H9 (cell line): Measurements from ENCODE around the gene CSMD2. TPM values are rescaled to one million over a fixed set of nuclear protein-coding genes. Genes with fewer than 3 reads are reported as not detected.

Experiments
- DNase-seq: peaks from one replicate; pipeline ENCODE4 v3.0.0-alpha.2; 2017
- H2AFZ ChIP-seq: one replicate; pipeline ENCODE4 v1.6.1; 2013; ENCODE audit warnings: mild to moderate bottlenecking, low read length, control low read depth, moderate library complexity
- H2AK5ac ChIP-seq: 2 replicates; pipeline ENCODE4 v1.6.1; 2013; ENCODE audit warnings: low read length, control low read depth, mixed read lengths; ENCODE audit not compliant: insufficient read length
- H2BK120ac ChIP-seq: one replicate; pipeline ENCODE4 v1.6.1; 2013; ENCODE audit warnings: low read depth, mild to moderate bottlenecking, low read length, control low read depth, inconsistent platforms; ENCODE audit not compliant: poor library complexity, severe bottlenecking
- H2BK12ac ChIP-seq: 2 replicates; pipeline ENCODE4 v1.6.1; 2013; ENCODE audit warnings: low read length, control low read depth, mixed read lengths, low read depth; ENCODE audit not compliant: insufficient read length
- H2BK15ac ChIP-seq: 2 replicates; pipeline ENCODE4 v1.6.1; 2013; ENCODE audit warnings: low read depth, low read length, control low read depth
- H2BK20ac ChIP-seq: one replicate; pipeline ENCODE4 v1.6.1; 2013; ENCODE audit warnings: low read depth, mild to moderate bottlenecking, low read length, control low read depth, inconsistent platforms; ENCODE audit not compliant: poor library complexity, severe bottlenecking
- H2BK5ac ChIP-seq: 2 replicates; pipeline ENCODE4 v1.6.1; 2013; ENCODE audit warnings: low read length, control low read depth, mixed read lengths; ENCODE audit not compliant: insufficient read length
- H3K14ac ChIP-seq: 2 replicates; pipeline ENCODE4 v1.6.1; 2013; ENCODE audit warnings: low read length, control low read depth; ENCODE audit not compliant: insufficient read depth
- H3K18ac ChIP-seq: 2 replicates; pipeline ENCODE4 v1.6.1; 2013; ENCODE audit warnings: low read depth, mild to moderate bottlenecking, mixed read lengths, low read length, control low read depth; ENCODE audit not compliant: insufficient read length
- H3K23ac ChIP-seq: 2 replicates; pipeline ENCODE4 v1.6.1; 2013; ENCODE audit warnings: low read length, control low read depth, mixed read lengths, low read depth; ENCODE audit not compliant: insufficient read length
- H3K23me2 ChIP-seq: 2 replicates; pipeline ENCODE4 v1.6.1; 2013; ENCODE audit warnings: low read depth, mild to moderate bottlenecking, mixed read lengths, low read length, control low read depth; ENCODE audit not compliant: insufficient read length, poor library complexity, severe bottlenecking
- H3K27ac ChIP-seq: 2 replicates; pipeline ENCODE4 v1.5.1; 2013; ENCODE audit warnings: low read length, control low read depth, mixed read lengths, low read depth; ENCODE audit not compliant: insufficient read length
- H3K27me3 ChIP-seq: 2 replicates; pipeline ENCODE4 v1.6.1; 2013; ENCODE audit warnings: low read length, control low read depth, inconsistent platforms; ENCODE audit not compliant: insufficient read depth
- H3K4ac ChIP-seq: 2 replicates; pipeline ENCODE4 v1.6.1; 2013; ENCODE audit warnings: low read depth, mild to moderate bottlenecking, control low read depth, inconsistent platforms, low read length, moderate library complexity
- H3K4me1 ChIP-seq: 2 replicates; pipeline ENCODE4 v1.6.1; 2013; ENCODE audit warnings: low read length, control low read depth, inconsistent platforms; ENCODE audit not compliant: insufficient read depth
- H3K4me2 ChIP-seq: 2 replicates; pipeline ENCODE4 v1.6.1; 2013; ENCODE audit warnings: low read length, control low read depth, mixed read lengths; ENCODE audit not compliant: insufficient read length, insufficient read depth
- H3K56ac ChIP-seq: 2 replicates; pipeline ENCODE4 v1.6.1; 2013; ENCODE audit warnings: low read depth, mild to moderate bottlenecking, mixed read lengths, low read length, control low read depth; ENCODE audit not compliant: insufficient read length
- H3K79me1 ChIP-seq: 2 replicates; pipeline ENCODE4 v1.6.1; 2013; ENCODE audit warnings: low read depth, mild to moderate bottlenecking, moderate library complexity, low read length, control low read depth, inconsistent platforms; ENCODE audit not compliant: insufficient read depth, poor library complexity, severe bottlenecking
- H3K79me2 ChIP-seq: 2 replicates; pipeline ENCODE4 v1.6.1; 2013; ENCODE audit warnings: low read length, control low read depth, inconsistent platforms; ENCODE audit not compliant: insufficient read depth
- H3K9ac ChIP-seq: 2 replicates; pipeline ENCODE4 v1.6.1; 2013; ENCODE audit warnings: low read length, control low read depth, mixed read lengths; ENCODE audit not compliant: insufficient read length; ENCODE audit errors: extremely low read depth
- H3K9me3 ChIP-seq: one replicate; pipeline ENCODE4 v1.6.1; 2013; ENCODE audit warnings: low read depth, low read length, inconsistent platforms; ENCODE audit not compliant: control insufficient read depth
- H3T11ph ChIP-seq: one replicate; pipeline ENCODE4 v1.6.1; 2013; ENCODE audit warnings: mild to moderate bottlenecking, low read length, control low read depth, inconsistent platforms
- H4K20me1 ChIP-seq: one replicate; pipeline ENCODE4 v1.6.1; 2013; ENCODE audit not compliant: control insufficient read depth, insufficient read length, insufficient read depth
- H4K5ac ChIP-seq: 2 replicates; pipeline ENCODE4 v1.6.1; 2013; ENCODE audit warnings: low read depth, mild to moderate bottlenecking, mixed read lengths, low read length, control low read depth; ENCODE audit not compliant: insufficient read length
- H4K8ac ChIP-seq: replicated peaks from 2 replicates; pipeline ENCODE4 v1.6.1; 2013; ENCODE audit warnings: low read length, control low read depth, mixed read lengths, low read depth; ENCODE audit not compliant: insufficient read length
- H4K91ac ChIP-seq: 2 replicates; pipeline ENCODE4 v1.6.1; 2013; ENCODE audit warnings: low read depth, mild to moderate bottlenecking, moderate library complexity, mixed read lengths, low read length, control low read depth; ENCODE audit not compliant: insufficient read length
- H3K27ac Mint-ChIP-seq, 3 experiments: 2 replicates in 2 of 3; 3 replicates in 1 of 3; pipeline ENCODE4 v1.8.0; 2020 to 2021; ENCODE audit warnings: mixed read lengths in 3 of 3, mild to moderate bottlenecking in 1 of 3, moderate library complexity in 1 of 3
- H3K27me3 Mint-ChIP-seq: 2 replicates; pipeline ENCODE4 v1.8.0; 2021; ENCODE audit warnings: low read depth, mild to moderate bottlenecking, moderate library complexity, mixed read lengths
- H3K36me3 Mint-ChIP-seq, 3 experiments: 2 replicates in 2 of 3; 3 replicates in 1 of 3; pipeline ENCODE4 v1.8.0; 2020 to 2021; ENCODE audit warnings: low read depth in 3 of 3, mixed read lengths in 3 of 3; ENCODE audit not compliant: insufficient read depth in 1 of 3
- H3K4me1 Mint-ChIP-seq, 2 experiments: 2 replicates each; pipeline ENCODE4 v1.8.0; 2020; ENCODE audit warnings: mixed read lengths in 2 of 2
- H3K4me3 Mint-ChIP-seq, 2 experiments: 2 replicates in 1 of 2; 3 replicates in 1 of 2; pipeline ENCODE4 v1.8.0; 2020 to 2021; ENCODE audit warnings: mild to moderate bottlenecking in 2 of 2, mixed read lengths in 2 of 2, moderate library complexity in 1 of 2
- H3K9me3 Mint-ChIP-seq, 2 experiments: 2 replicates in 1 of 2; 3 replicates in 1 of 2; pipeline ENCODE4 v1.8.0; 2020; ENCODE audit warnings: mild to moderate bottlenecking in 2 of 2, mixed read lengths in 2 of 2, moderate library complexity in 1 of 2
- CTCF ChIP-seq: fragments of 200-600 bp; sonication (generic); conservative IDR thresholded peaks from 3 replicates; pipeline ENCODE4 v1.8.0; 2021; ENCODE audit warnings: antibody characterized with exemption, mild to moderate bottlenecking
- WGBS: extraction: QIAGEN DNeasy Blood & Tissue Kit; methylation state at CpG from one replicate; pipeline ENCODE4 v1.1.7; 2013; ENCODE audit warnings: missing lambda C conversion rate, low lambda C conversion rate, mixed read lengths; ENCODE audit not compliant: insufficient read length; ENCODE audit errors: extremely low coverage; 5-methylcytosine and 5-hydroxymethylcytosine counted together
- total RNA-seq: library from RNA; stranded (reverse); gene quantifications from 2 replicates; pipeline ENCODE4 v1.2.1, GENCODE V29; 2021

The CSMD2 gene
- total RNA-seq, 1 experiment from 2014 or later: 6.4 TPM

GRCh38 chr1:34122080-34122932, 42.7 kb downstream of the CSMD2 start:
- Histone ChIP-seq H3K9ac (no peak overlapping the region), H4K8ac (no peak overlapping the region), H3K23ac (no peak overlapping the region), H3K27me3 (no peaks in the 10 kb centered on the region), H3K14ac (no peak overlapping the region), H3K79me1 (no peaks in the 10 kb centered on the region), H2AK5ac (no peak overlapping the region), H3K4me1 (no peaks in the 10 kb centered on the region), H3K23me2 (no peaks in the 10 kb centered on the region), H3K4me2 (no peak overlapping the region), H2AFZ (no peak overlapping the region), H3T11ph (no peak overlapping the region), H2BK120ac (no peak overlapping the region), H3K18ac (no peak overlapping the region), H4K91ac (no peak overlapping the region), H4K20me1 (no peaks in the 10 kb centered on the region), H2BK12ac (no peak overlapping the region), H3K4ac (no peak overlapping the region), H3K79me2 (no peaks in the 10 kb centered on the region), H2BK20ac (no peak overlapping the region), H3K27ac (no peak overlapping the region), H2BK5ac (no peak overlapping the region), H2BK15ac (no peak overlapping the region), H3K56ac (no peak overlapping the region), H3K9me3 (no peaks in the 10 kb centered on the region), H4K5ac (no peak overlapping the region)
- H3K27ac Mint-ChIP-seq: no peak overlapping the region
- H3K4me3 Mint-ChIP-seq: no peak overlapping the region
- DNase-seq: no peak
- H3K4me1 Mint-ChIP-seq: peaks cover 7 to 9% of the 10 kb centered on the region in 2 experiments
- no peak for TF ChIP-seq CTCF
- H3K9me3 Mint-ChIP-seq: peaks cover 0 to 15% of the 10 kb centered on the region in 2 experiments; a peak in 3 of 5 replicates
- no CpG with 5 or more reads among the region's 10 CpGs for WGBS
- H3K27me3 Mint-ChIP-seq: no peaks in the 10 kb centered on the region
- H3K36me3 Mint-ChIP-seq: peaks cover 0 to 32% (median 25%) of the 10 kb centered on the region in 3 experiments; a peak in 5 of 7 replicates
